Stimulated activated CD4-positive, alpha-beta T cell treated with anti-CD3 and anti-CD28 coated beads, TNF-alpha, amount 100 ng/mL, for 1 hour (primary cell): Measurements from ENCODE around the gene DEFB119.
"Not testable (repeated sequence)": the region's sequence is repeated elsewhere in the genome, so short reads cannot be mapped to it uniquely, and the experiment has no call there.

Experiments used
- DNase-seq, 3 donors: peaks; one replicate each; pipeline ENCODE4 v3.0.0-alpha.2; 2020; ENCODE audit warnings: low read depth in 3 of 3, low spot score in 1 of 3

The DEFB119 gene

DNA sequence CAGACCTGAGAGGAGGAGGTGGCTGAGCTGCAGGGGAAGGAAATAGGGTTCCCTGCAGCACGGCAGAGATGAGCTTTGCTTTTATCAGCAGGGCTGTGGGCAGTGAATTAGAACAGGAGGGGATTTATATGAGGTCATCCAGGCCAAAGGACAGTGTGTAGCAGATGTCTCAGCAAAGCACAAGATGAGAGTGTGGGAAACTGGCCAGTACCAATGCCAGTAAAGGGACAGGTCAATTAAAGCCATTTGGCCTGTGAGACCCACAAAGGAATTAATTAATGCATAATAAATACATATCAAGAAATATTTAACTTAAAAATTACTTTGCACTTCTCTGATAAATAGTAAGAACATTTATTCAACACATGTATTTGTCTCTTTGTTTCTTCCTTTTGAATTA is at the start of gene DEFB119:
Gene DEFB119 (minus strand): TSS at position 101 of the 400 bp plus-strand sequence. CDS start 107 bp downstream, outside the sequence.
- DNase-seq = no peak

GRCh38 chr20:31430568-31431115 is 40.3 kb upstream of the DEFB119 start:
- no peak for DNase-seq

DNA sequence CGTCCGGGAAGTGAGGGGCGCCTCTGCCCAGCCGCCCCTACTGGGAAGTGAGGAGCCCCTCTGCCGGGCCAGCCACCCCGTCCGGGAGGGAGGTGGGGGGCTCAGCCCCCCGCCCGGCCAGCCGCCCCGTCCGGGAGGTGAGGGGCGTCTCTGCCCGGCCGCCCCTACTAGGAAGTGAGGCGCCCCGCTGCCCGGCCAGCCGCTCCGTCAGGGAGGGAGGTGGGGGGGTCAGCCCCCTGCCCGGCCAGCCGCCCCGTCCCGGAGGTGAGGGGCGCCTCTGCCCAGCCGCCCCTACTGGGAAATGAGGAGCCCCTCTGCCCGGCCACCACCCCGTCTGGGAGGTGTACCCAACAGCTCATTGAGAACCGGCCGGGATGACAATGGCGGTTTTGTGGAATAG is 37.2 kb upstream of the DEFB119 start:
- not testable (repeated sequence) for DNase-seq

DNA sequence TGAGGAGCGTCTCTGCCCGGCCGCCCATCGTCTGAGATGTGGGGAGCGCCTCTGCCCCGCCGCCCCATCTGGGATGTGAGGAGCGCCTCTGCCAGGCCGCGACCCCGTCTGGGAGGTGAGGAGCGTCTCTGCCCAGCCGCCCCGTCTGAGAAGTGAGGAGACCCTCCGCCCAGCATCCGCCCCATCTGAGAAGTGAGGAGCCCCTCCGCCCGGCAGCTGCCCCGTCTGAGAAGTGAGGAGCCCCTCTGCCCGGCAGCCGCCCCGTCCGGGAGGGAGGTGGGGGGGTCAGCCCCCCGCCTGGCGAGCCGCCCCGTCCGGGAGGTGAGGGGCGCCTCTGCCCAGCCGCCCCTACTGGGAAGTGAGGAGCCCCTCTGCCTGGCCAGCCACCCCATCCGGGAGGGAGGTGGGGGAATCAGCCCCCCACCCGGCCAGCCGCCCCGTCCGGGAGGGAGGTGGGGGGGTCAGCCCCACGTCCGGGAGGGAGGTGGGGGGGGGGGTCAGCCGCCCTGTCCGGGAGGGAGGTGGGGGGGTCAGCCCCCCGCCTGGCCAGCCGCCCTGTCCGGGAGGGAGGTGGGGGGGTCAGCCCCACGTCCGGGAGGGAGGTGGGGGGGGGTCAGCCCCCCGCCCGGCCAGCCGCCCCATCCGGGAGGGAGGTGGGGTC is 36.6 kb upstream of the DEFB119 start:
- DNase-seq = not testable (repeated sequence)

- no peak for DNase-seq
Observed at GRCh38 chr20:31425797-31426196, 35.4 kb upstream of the DEFB119 start.

DNA sequence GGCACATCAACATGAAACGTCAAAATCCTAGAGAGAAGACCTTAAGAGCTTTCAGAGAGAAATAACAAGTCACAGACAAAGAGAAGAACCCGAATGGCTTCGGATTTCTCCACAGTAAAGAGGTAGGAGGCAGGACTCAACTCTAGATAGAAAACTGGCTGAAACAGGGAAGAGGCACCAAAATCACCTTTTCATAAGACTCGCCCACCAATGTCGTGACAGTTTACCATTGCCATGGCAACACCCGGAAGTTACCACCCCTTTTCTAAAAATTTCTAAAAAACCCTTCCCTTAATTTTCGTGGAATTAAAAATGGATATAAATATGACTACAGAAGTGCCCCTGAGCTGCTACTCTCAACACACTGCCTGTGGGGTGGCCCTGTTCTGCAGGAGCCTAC is 27.9 kb upstream of the DEFB119 start:
- DNase-seq = no peak

- no peak for DNase-seq
Observed at GRCh38 chr20:31415653-31416052, 25.3 kb upstream of the DEFB119 start.

GRCh38 chr20:31414381-31414780 is 24.0 kb upstream of the DEFB119 start:
- no peak for DNase-seq

DNA sequence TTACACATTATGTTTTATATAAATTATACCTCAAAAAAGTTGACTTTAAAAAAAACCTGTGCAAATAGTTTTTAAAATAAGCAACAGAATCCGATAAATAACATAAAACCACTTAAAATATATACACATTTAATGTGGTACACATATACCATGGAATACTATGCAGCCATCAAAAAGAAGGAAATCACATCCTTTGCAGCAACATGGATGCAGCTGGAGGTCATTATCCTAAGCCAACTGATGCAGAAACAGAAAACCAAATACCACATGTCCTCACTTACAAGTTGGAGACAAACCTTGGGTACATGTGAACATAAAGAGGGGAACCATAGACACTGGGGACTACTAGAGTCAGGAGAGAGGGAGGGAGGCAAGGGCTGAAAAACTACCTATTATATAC is 19.6 kb upstream of the DEFB119 start:
- no peak for DNase-seq

DNA sequence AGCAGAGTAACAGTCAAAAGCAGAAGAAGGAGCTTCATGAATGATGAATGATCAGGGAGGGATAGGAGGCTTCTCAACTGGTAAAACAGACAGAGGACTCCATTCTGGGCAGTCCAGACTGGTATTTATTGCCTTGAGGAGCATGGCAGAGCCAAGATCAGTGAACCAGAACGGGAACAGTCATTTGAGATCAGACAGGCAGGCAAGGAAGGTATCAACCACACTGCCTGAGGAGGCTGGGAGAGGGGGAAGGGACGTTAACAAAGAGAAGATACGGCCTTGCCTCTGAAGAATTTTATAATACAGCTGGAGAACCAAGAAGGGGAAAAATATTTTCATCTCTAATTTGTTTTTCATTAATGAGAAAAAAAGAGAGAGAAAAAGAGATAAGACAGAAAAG is 15.7 kb upstream of the DEFB119 start, which contains the start of gene DEFB121:
Gene DEFB121 (minus strand): TSS at position 101 of the 400 bp plus-strand sequence. CDS start 63 bp downstream, at position 38.
- no peak for DNase-seq

- no peak for DNase-seq
Observed at GRCh38 chr20:31403886-31404285, 13.5 kb upstream of the DEFB119 start.

GRCh38 chr20:31394900-31395299 is 4.5 kb upstream of the DEFB119 start:
- DNase-seq = no peak

GRCh38 chr20:31392836-31393235 is 2.4 kb upstream of the DEFB119 start:
- DNase-seq = no peak

GRCh38 chr20:31374346-31374745 is 16.0 kb downstream of the DEFB119 start:
- no peak for DNase-seq

DNA sequence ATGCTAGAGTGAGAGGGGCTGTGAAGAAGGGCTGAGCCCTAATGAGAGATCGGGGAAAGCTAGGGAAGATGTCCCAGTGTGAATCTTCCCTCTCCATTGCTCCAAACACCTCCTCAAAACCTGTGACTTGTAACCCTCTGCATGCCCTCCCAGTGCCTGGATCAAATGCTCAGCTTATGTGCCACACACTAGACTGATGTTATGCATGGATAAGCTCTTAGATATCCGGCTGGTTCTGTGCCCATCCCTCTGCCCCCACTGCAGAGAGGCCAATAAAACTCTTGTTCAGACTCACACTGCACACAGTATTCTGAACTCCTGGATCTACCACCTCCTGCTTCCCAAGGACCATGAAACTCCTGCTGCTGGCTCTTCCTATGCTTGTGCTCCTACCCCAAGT is 22.1 kb downstream of the DEFB119 start, which contains the start of gene DEFB118:
Gene DEFB118 (plus strand): TSS at position 301 of the 400 bp plus-strand sequence. CDS start 50 bp downstream, at position 351.
- DNase-seq = no peak

DNA sequence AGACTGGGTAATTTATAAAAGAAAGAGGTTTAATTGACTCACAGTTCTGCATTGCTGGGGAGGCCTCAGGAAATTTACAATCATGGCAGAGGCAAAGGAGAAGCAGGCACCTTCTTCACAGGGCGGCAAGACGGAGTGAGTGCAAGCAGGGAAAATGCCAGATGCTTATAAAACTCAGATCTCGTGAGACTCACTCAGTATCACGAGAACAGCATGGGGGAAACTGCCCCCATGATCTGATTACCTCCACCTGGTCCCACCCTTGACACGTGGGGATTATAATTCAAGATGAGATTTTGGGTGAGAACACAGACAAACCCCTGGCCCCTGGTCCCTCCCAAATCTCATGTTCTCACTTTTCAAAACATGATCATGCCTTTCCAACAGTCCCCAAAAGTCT is 26.1 kb downstream of the DEFB119 start:
- not testable (repeated sequence) for DNase-seq

DNA sequence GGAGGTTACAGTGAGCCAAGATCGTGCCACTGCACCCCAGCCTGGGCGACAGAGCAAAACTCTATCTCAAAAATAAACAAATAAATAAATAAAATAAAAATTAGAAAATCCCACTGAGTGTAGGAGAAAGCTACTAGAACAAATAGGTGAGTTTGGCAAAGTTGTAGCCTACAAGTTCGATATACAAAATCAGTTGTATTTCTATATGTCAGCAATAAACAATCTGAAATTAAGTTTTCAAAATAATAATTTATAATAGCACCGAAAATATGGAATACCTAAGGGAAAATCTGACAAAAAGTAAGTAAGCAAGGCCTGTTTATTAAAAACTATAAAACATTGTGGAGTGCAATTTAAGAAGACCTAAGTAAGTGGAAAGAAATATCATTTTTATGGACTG is 27.1 kb downstream of the DEFB119 start:
- DNase-seq = no peak

GRCh38 chr20:31355981-31356380 is 34.4 kb downstream of the DEFB119 start:
- DNase-seq = no peak

DNA sequence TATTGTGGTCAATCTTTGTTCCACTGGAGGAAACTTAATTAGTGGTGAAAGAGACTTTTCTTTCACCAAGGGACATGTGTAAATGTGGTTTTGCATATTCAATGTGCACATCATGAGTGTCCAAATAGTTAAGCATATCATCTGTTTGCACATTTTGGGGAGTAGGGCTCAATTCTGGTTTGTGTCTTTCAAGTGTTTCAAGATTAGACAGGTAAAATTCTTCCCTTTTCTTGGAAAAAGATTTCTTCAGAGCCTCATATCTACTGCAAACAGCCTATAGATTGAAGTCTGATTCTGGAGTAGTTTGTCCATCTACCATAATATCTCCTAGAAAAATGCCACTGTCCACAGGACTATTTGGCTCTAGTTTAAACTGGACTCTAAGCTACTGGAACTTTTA is 48.9 kb downstream of the DEFB119 start:
- DNase-seq = no peak

DNA sequence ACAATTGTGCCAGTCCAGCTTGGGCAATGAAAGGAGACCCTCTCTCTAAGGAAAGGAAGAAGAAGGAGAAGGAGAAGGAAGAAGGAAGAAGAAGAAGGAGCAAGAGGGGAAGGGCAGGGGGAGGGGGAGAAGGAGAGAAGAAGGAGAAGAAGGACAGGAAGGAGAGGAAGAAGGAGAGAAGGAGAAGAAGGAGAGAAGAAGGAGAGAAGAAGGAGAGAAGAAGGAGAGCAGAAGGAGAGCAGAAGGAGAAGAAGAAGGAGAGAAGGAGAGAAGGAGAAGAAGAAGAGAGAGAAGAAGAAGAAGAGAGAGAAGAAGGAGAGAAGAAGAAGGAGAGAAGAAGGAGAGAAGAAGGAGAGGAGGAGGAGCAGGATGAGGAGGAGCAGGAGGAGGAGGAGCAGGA is 59.5 kb downstream of the DEFB119 start:
- DNase-seq = no peak
